Psoas muscle (tissue), 8 donors: ENCODE data around the gene ZEB1. TPM values are rescaled to one million over a fixed set of nuclear protein-coding genes. Genes with fewer than 3 reads are reported as not detected.

ENCODE experiments used
- ATAC-seq, 4 donors: fragments of 200-7000 bp; cut with Tn5 transposase; one replicate each; pipeline ENCODE4 v1.9.1; 2020; ENCODE audit warnings: moderate library complexity in 3 of 4, mild to moderate bottlenecking in 2 of 4
- DNase-seq, 2 donors: peaks; one replicate each; pipeline ENCODE4 v3.0.0-alpha.2; 2020
- H3K27ac ChIP-seq: fragments of 200-600 bp; one replicate; pipeline ENCODE4 v1.8.0; 2022
- H3K27me3 ChIP-seq, 3 donors: fragments of 200-600 bp in 1 of 3; one replicate each; pipeline versions ENCODE4 v1.6.1 to v1.8.0; 2013 to 2022; ENCODE audit warnings: low read length in 2 of 3, mild to moderate bottlenecking in 2 of 3, moderate library complexity in 1 of 3; ENCODE audit not compliant: insufficient read depth in 3 of 3
- H3K36me3 ChIP-seq, 2 donors: fragments of 200-600 bp in 1 of 2; one replicate each; pipeline versions ENCODE4 v1.6.1 to v1.8.0; 2013 to 2022; ENCODE audit warnings: low read depth in 1 of 2, mild to moderate bottlenecking in 1 of 2, moderate library complexity in 1 of 2; ENCODE audit not compliant: insufficient read depth in 1 of 2
- H3K4me1 ChIP-seq: fragments of 200-600 bp; one replicate; pipeline ENCODE4 v1.8.0; 2022
- H3K4me3 ChIP-seq: fragments of 200-600 bp; one replicate; pipeline ENCODE4 v1.8.0; 2022; ENCODE audit warnings: mild to moderate bottlenecking
- H3K9me3 ChIP-seq: fragments of 200-600 bp; one replicate; pipeline ENCODE4 v1.8.0; 2022
- CTCF ChIP-seq: fragments of 200-600 bp; IDR thresholded peaks from one replicate; pipeline ENCODE4 v1.8.0; 2022; ENCODE audit warnings: antibody characterized with exemption
- WGBS, 3 donors: extraction: QIAGEN DNeasy Blood & Tissue Kit; methylation state at CpG; one replicate each; pipeline versions ENCODE4 v1.1.6 to v1.1.7; 2013; 5-methylcytosine and 5-hydroxymethylcytosine counted together
- intact Hi-C, 2 donors: fragments of 100-400 bp; cut with DNase I; formaldehyde crosslinking; loops; one replicate each; pipeline versions ENCODE4 v1.11.0 to v1.14.2; 2022
- polyA plus RNA-seq, 3 donors: library from polyadenylated mRNA; stranded (reverse); fragments of 200-250 nt; gene quantifications; one replicate each; pipeline ENCODE4 v1.2.3, GENCODE V29; 2013
- total RNA-seq, 4 donors: library from RNA; stranded (reverse); fragmentation: NEBNext Ultra II Directional in 2 of 4; extraction: Animal tissue kit (Norgen Biotek cat#: 25700) in 2 of 4; gene quantifications; one replicate each; pipeline versions ENCODE4 v1.2.1 to v1.2.4, GENCODE V29; 2021 to 2023
- donor health status: healthy with polysubstance abuse.
- donor health status: DM: no; HTN: no; CAD: no; lungs with moderate emphysema.
- donor health status: Bipolar disorder and iron deficiency.
- donor health status: healthy.
- donor health status: DM: yes; HTN: yes; CAD: no.
- donor health status: DM: no; HTN: no; CAD: no.
- donor health status: DM: no; HTN: no; CAD: no.
- donor health status: DM: yes; HTN: yes; CAD: no.

Gene ZEB1
- total and polyA plus RNA-seq, 7 donors = 18.7 to 99.8 (median 92.0) TPM

GRCh38 chr10:31464552-31464951, 145.5 kb downstream of the ZEB1 start:
- no peaks in the 10 kb centered on the region for H3K27me3 ChIP-seq
- ATAC-seq (no peak), DNase-seq (no peak)
- intact Hi-C loops = no loop called here
- no peak for TF ChIP-seq CTCF
- no peaks in the 10 kb centered on the region for H3K4me1 ChIP-seq
- H3K4me3 ChIP-seq = no peak overlapping the region
- no peak overlapping the region for H3K27ac ChIP-seq
- peaks cover 20% of the 10 kb centered on the region for H3K9me3 ChIP-seq
- H3K36me3 ChIP-seq = peaks cover 2 to 67% of the 10 kb centered on the region in 2 donors
- WGBS, 3 donors = 94 to 98% (median 96%) methylated on average over 2 of the region's 2 CpGs

GRCh38 chr10:31466313-31466712, 147.3 kb downstream of the ZEB1 start:
- intact Hi-C loops = no loop called here
- 86 to 90% (median 86%) methylated on average over 1 of the region's 1 CpG for WGBS, 3 donors
- no peak for ATAC-seq

GRCh38 chr10:31467791-31468535, 148.9 kb downstream of the ZEB1 start:
- WGBS, 3 donors = 80 to 91% (median 89%) methylated on average over 4 of the region's 4 CpGs
- TF ChIP-seq CTCF = peak; percentile 43
- H3K36me3 ChIP-seq = peaks cover 2 to 46% of the 10 kb centered on the region in 2 donors
- no peaks in the 10 kb centered on the region for H3K4me1 ChIP-seq
- no peaks in the 10 kb centered on the region for H3K27me3 ChIP-seq
- no peak overlapping the region for H3K4me3 ChIP-seq
- peaks cover 20% of the 10 kb centered on the region for H3K9me3 ChIP-seq
- no peak overlapping the region for H3K27ac ChIP-seq
- DNase-seq (peak; percentile 13 to 34), ATAC-seq (peak; percentile 60 to 83 (median 73))
- intact Hi-C loops = no loop called here

More at GRCh38 chr10:31466313-31466712, 147.3 kb downstream of the ZEB1 start:
- Histone ChIP-seq H3K27me3 (no peaks in the 10 kb centered on the region), H3K4me1 (no peaks in the 10 kb centered on the region), H3K4me3 (no peak overlapping the region), H3K36me3 (peaks cover 2 to 63% of the 10 kb centered on the region in 2 donors), H3K9me3 (peaks cover 20% of the 10 kb centered on the region), H3K27ac (no peak overlapping the region)
- TF ChIP-seq CTCF = no peak
- DNase-seq = no peak

GRCh38 chr10:31468536-31468859, 149.5 kb downstream of the ZEB1 start:
- no peaks in the 10 kb centered on the region for H3K27me3 ChIP-seq
- intact Hi-C loops = no loop called here
- 93 to 96% (median 94%) methylated on average over 2 of the region's 2 CpGs for WGBS, 3 donors
- H3K27ac ChIP-seq = no peak overlapping the region
- DNase-seq = no peak
- H3K4me3 ChIP-seq = no peak overlapping the region
- no peak for ATAC-seq
- no peaks in the 10 kb centered on the region for H3K4me1 ChIP-seq
- H3K9me3 ChIP-seq = peaks cover 20% of the 10 kb centered on the region
- TF ChIP-seq CTCF = no peak
- H3K36me3 ChIP-seq = peaks cover 0 to 41% of the 10 kb centered on the region in 2 donors

GRCh38 chr10:31475519-31475918, 156.5 kb downstream of the ZEB1 start:
- no peak overlapping the region for H3K27ac ChIP-seq
- H3K27me3 ChIP-seq = no peaks in the 10 kb centered on the region
- peaks cover 14% of the 10 kb centered on the region for H3K9me3 ChIP-seq
- H3K4me3 ChIP-seq = no peak overlapping the region
- ATAC-seq = no peak
- H3K4me1 ChIP-seq = no peaks in the 10 kb centered on the region
- no peaks in the 10 kb centered on the region for H3K36me3 ChIP-seq
- no peak for DNase-seq
- TF ChIP-seq CTCF = no peak
- intact Hi-C loops = no loop called here
